HepG2 (cell line): ENCODE measurements around the gene IFNA14. TPM values are rescaled to one million over a fixed set of nuclear protein-coding genes. Genes with fewer than 3 reads are reported as not detected.

Source experiments
- ATAC-seq: fragments of 200-7000 bp; cut with Tn5 transposase; 3 replicates; pipeline ENCODE4 v1.9.1; 2020; ENCODE audit warnings: mild to moderate bottlenecking, moderate library complexity
- BruUV-seq: library from RNA; stranded (reverse); fragments of 400-500 nt; replicated peaks from 2 replicates; lab custom pipeline; 2021; lab: Mats Ljungman, UMichigan
- CTCF ChIA-PET: fragments of 300-600 bp; formaldehyde crosslinking; extraction: SDS; loops from one replicate; lab custom pipeline; 2021; ENCODE audit warnings: low total read pairs, inconsistent platforms, low intra/inter-chr PET ratio; lab: Yijun Ruan, JAX
- POLR2A ChIA-PET: fragments of 350-600 bp; sonication (Branson Sonifier 250); formaldehyde crosslinking; loops from one replicate; lab custom pipeline; 2020; ENCODE audit warnings: antibody characterized with exemption, inconsistent platforms; lab: Yijun Ruan, JAX
- DNase-seq: peaks from one replicate; pipeline ENCODE4 v3.0.0-alpha.2; 2015; ENCODE audit warnings: low spot score
- FAIRE-seq: peaks from 3 replicates; lab custom pipeline; 2011; peaks lifted over from hg19 to GRCh38; lab: Jason Lieb, UNC
- H2AFZ ChIP-seq: one replicate; pipeline ENCODE4 v1.6.1; 2011; ENCODE audit warnings: low read length, inconsistent platforms
- H3K27ac ChIP-seq: fragments of 300-600 bp; 3 replicates; pipeline ENCODE4 v1.8.0; 2011; ENCODE audit warnings: mixed run types, mild to moderate bottlenecking, mixed read lengths, low read length, inconsistent platforms; ENCODE audit not compliant: insufficient read depth; ENCODE audit errors: extremely low read length
- H3K27me3 ChIP-seq, 2 experiments: fragments of 200-600 bp in 1 of 2; 2 replicates in 1 of 2; 3 replicates in 1 of 2; pipeline versions ENCODE4 v1.6.0 to v1.8.0; 2011; ENCODE audit warnings: low read length in 2 of 2, mild to moderate bottlenecking in 2 of 2, moderate library complexity in 2 of 2, inconsistent platforms in 1 of 2; ENCODE audit not compliant: insufficient read depth in 2 of 2, control insufficient read depth in 1 of 2
- H3K36me3 ChIP-seq, 2 experiments: fragments of 200-600 bp in 1 of 2; replicated peaks in 1 of 2; 2 replicates in 1 of 2; 3 replicates in 1 of 2; pipeline versions ENCODE4 v1.5.1 to v1.8.0; 2011; ENCODE audit warnings: low read length in 2 of 2, inconsistent platforms in 1 of 2; ENCODE audit not compliant: insufficient read depth in 2 of 2, control insufficient read depth in 1 of 2
- H3K4me1 ChIP-seq: 2 replicates; pipeline ENCODE4 v1.5.1; 2012; ENCODE audit warnings: low read length, inconsistent platforms; ENCODE audit not compliant: insufficient read depth
- H3K4me2 ChIP-seq: 2 replicates; pipeline ENCODE4 v1.6.0; 2011; ENCODE audit warnings: low read depth, low read length, inconsistent platforms
- H3K4me3 ChIP-seq, 3 experiments: fragments of 200-600 bp in 1 of 3; sonication (generic), shearing (Covaris generic) in 1 of 3; replicated peaks in 1 of 3; 2 replicates each; pipeline ENCODE4 v1.5.1; 2011 to 2016; ENCODE audit warnings: low read length in 3 of 3, inconsistent platforms in 2 of 3, low read depth in 2 of 3, mild to moderate bottlenecking in 2 of 3, control low read depth in 1 of 3, mixed read lengths in 1 of 3; ENCODE audit not compliant: insufficient read depth in 1 of 3
- H3K79me2 ChIP-seq: one replicate; pipeline ENCODE4 v1.6.1; 2011; ENCODE audit warnings: low read length, inconsistent platforms; ENCODE audit not compliant: insufficient read depth
- H3K9ac ChIP-seq: 2 replicates; pipeline ENCODE4 v1.6.0; 2011; ENCODE audit warnings: mild to moderate bottlenecking, low read depth, low read length, inconsistent platforms; ENCODE audit not compliant: insufficient read depth
- H3K9me3 ChIP-seq: 2 replicates; pipeline ENCODE4 v1.5.1; 2012; ENCODE audit warnings: mild to moderate bottlenecking, low read length
- H4K20me1 ChIP-seq: 2 replicates; pipeline ENCODE4 v1.6.0; 2011; ENCODE audit warnings: inconsistent platforms, mild to moderate bottlenecking, low read length, moderate library complexity; ENCODE audit not compliant: insufficient read depth
- CREB1 ChIP-seq, 2 experiments: fragments of 450-650 bp in 1 of 2; IDR thresholded peaks; 2 replicates each; pipeline ENCODE4 v1.6.1; 2016 to 2017; ENCODE audit warnings: control low read depth in 1 of 2, mild to moderate bottlenecking in 1 of 2, missing compliant biosample characterization in 1 of 2, missing genetic modification characterization in 1 of 2
- KDM1A ChIP-seq: IDR thresholded peaks from 2 replicates; pipeline ENCODE4 v1.6.1; 2016; ENCODE audit warnings: missing compliant biosample characterization
- MBD4 ChIP-seq: IDR thresholded peaks from 2 replicates; pipeline ENCODE4 v1.6.1; 2012; ENCODE audit warnings: low read length, inconsistent platforms, borderline replicate concordance
- MED13 ChIP-seq: sonication (generic); formaldehyde crosslinking; IDR thresholded peaks from 2 replicates; pipeline ENCODE4 v1.5.0; 2020; ENCODE audit warnings: missing genetic modification reagents
- ZBTB8A ChIP-seq: sonication (generic); formaldehyde crosslinking; IDR thresholded peaks from 2 replicates; pipeline ENCODE4 v1.4.0; 2020; ENCODE audit warnings: mild to moderate bottlenecking, low read depth, missing genetic modification reagents, borderline replicate concordance
- ZNF282 ChIP-seq: fragments of 450-650 bp; IDR thresholded peaks from 2 replicates; pipeline ENCODE4 v1.6.1; 2018; ENCODE audit not compliant: partially characterized antibody
- WGBS: methylation state at CpG from one replicate; pipeline ENCODE4 v1.1.6; 2017; ENCODE audit warnings: low lambda C conversion rate; 5-methylcytosine and 5-hydroxymethylcytosine counted together
- in situ Hi-C: cut with HindIII; loops from 2 replicates; pipeline ENCODE4 v1.10.0; 2017; ENCODE audit warnings: low pct_unique_long_range_greater_than_20kb; ENCODE audit not compliant: extremely low pct_ligation_motif_present
- intact Hi-C: fragments of 100-400 bp; cut with micrococcal nuclease; formaldehyde crosslinking; loops from one replicate; pipeline ENCODE4 v1.10.0; 2022; ENCODE audit not compliant: unreplicated experiment
- polyA plus RNA-seq, 8 experiments: library from polyadenylated mRNA; depleted of rRNA in 3 of 8; stranded (reverse) in 7 of 8; unstranded in 1 of 8; fragments of >200 nt; fragmentation: Illumina TruSeq in 4 of 8; extraction: Trizol in 4 of 8; gene quantifications; 2 replicates each; pipeline versions ENCODE4 v1.2.1 to v1.2.3, GENCODE V29; 2011 to 2016; ENCODE audit warnings: low read depth in 4 of 8, missing spikeins in 1 of 8, mixed read lengths in 1 of 8; ENCODE audit not compliant: insufficient read depth in 1 of 8
- total RNA-seq, 5 experiments: library from RNA; depleted of rRNA; stranded (reverse); fragments of >200 nt; fragmentation: Illumina TruSeq; extraction: Trizol; gene quantifications; 2 replicates each; pipeline ENCODE4 v1.2.3, GENCODE V29; 2016; ENCODE audit warnings: low read depth in 1 of 5
- TF ChIP-seq, protein P1 (sequence below): sonication (generic); formaldehyde crosslinking; IDR thresholded peaks from 2 replicates; pipeline ENCODE4 v1.8.1; 2023; ENCODE audit warnings: mild to moderate bottlenecking, moderate library complexity, missing genetic modification reagents
- TF ChIP-seq, protein P2 (sequence below): sonication (generic); formaldehyde crosslinking; IDR thresholded peaks from 2 replicates; pipeline ENCODE4 v1.5.0; 2020; ENCODE audit warnings: mild to moderate bottlenecking, missing genetic modification reagents

Gene IFNA14
- total and polyA plus RNA-seq, 2 of the 13 experiments (the other 11 are each of a cell fraction or from before 2014, with no cell fraction given), result not detected

DNA sequence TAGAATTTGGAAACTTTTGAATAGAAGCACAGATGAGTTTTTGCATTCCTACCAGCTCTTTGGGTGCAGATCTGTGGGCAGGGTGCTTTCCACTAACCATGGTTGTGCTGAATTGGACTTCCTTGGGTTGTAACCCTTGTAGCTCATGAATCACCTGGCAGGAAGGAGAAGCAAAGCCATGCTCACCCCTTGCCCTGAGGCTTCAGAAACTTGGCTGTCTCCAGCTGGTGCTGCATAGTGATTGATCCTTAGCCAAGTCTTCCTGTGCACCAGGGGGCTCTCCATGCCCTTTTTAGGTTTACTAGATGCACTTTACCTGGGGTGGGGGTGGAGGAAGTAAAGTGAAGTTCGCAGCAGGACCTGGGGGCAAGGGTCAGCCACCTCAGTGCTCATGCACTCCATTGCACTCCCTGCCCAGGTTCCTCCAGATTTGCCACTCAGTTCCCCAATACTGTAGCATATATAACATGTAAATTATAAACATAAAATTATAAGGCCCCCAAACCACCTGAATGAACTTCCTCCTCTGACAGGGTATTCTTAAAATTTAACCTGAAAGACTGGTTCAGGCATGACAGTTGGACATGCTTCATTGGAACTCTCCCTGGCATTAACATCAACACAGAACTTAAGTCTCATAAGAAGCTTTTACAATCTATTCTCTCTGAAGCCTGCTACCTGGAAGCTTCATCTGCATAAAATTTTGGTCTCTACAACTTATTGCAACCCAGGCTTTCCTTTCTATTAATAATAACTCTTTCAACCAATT lies 25.8 kb upstream of the IFNA14 start:
- DNase-seq (no peak), FAIRE-seq (no peak), ATAC-seq (no peak)
- H3K27ac ChIP-seq, result no peak overlapping the region
- H3K79me2 ChIP-seq, result no peaks in the 10 kb centered on the region
- POLR2A ChIA-PET, result no interaction called here
- no peaks in the 10 kb centered on the region for H3K27me3 ChIP-seq
- WGBS, result 0% methylated on average over 1 of the region's 1 CpG
- no peaks in the 10 kb centered on the region for H3K4me1 ChIP-seq
- H3K36me3 ChIP-seq, result no peaks in the 10 kb centered on the region
- no peak overlapping the region for H3K4me3 ChIP-seq
- no peak for TF ChIP-seq ZNF282
- no peak for TF ChIP-seq KDM1A
- no peak for TF ChIP-seq MED13 (CRISPR knock-in tag)
- BruUV-seq, result no TSS peak
- in situ Hi-C loops, result no loop called here
- CTCF ChIA-PET, result no interaction called here
- no peak overlapping the region for H2AFZ ChIP-seq
- H3K4me2 ChIP-seq, result no peak overlapping the region
- no peaks in the 10 kb centered on the region for H3K9me3 ChIP-seq
- intact Hi-C loops, result no loop called here
- no peak overlapping the region for H3K9ac ChIP-seq
- no peaks in the 10 kb centered on the region for H4K20me1 ChIP-seq

DNA sequence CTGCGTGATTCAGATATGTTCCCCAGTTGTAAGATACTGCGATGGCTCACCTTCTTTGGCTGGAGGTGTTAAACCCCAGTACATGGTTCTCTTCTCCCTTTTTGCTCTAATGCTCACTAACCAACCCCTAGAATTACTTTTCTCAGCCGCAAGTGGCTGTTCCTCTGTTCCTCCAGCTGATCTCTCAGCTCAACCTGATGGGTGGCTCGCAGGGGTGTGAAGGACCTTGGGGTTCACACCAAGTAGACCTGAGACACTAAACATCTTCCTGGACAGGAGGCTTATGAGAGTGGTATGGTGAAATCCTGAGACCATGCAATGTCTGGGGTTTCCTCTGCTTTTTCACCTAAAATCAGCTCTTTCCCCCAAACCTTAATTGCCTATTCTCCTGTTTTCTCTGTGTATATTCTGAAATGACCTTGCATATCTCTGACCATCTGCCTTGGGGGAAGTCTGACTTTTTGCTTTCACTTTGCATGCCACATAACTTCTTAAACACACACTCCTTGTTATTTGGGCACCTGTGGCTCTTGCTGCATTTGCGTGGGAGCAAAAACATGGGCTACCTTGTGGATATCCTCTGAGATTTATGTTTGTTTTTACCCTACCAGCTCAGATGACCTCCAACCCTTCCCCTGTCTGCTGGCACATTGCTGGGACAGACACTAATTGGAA lies 15.9 kb upstream of the IFNA14 start:
- Histone ChIP-seq H3K9ac (no peak overlapping the region), H2AFZ (no peak overlapping the region), H3K36me3 (no peaks in the 10 kb centered on the region), H3K27ac (no peak overlapping the region), H3K27me3 (no peaks in the 10 kb centered on the region), H3K79me2 (no peaks in the 10 kb centered on the region), H3K4me3 (no peak overlapping the region), H3K4me2 (no peak overlapping the region), H4K20me1 (no peaks in the 10 kb centered on the region), H3K9me3 (no peaks in the 10 kb centered on the region), H3K4me1 (peaks cover 8% of the 10 kb centered on the region)
- DNase-seq (no peak), ATAC-seq (no peak), FAIRE-seq (no peak)
- ChIA-PET POLR2A (no interaction called here), CTCF (no interaction called here)
- in situ Hi-C loops (no loop called here), intact Hi-C loops (no loop called here)
- TF ChIP-seq CREB1 (IDR thresholded peaks at IDR 0.05), result no peak
- TF ChIP-seq CREB1 (CRISPR knock-in tag; IDR thresholded peaks at IDR 0.05), result no peak
- TF ChIP-seq, protein P1, sequence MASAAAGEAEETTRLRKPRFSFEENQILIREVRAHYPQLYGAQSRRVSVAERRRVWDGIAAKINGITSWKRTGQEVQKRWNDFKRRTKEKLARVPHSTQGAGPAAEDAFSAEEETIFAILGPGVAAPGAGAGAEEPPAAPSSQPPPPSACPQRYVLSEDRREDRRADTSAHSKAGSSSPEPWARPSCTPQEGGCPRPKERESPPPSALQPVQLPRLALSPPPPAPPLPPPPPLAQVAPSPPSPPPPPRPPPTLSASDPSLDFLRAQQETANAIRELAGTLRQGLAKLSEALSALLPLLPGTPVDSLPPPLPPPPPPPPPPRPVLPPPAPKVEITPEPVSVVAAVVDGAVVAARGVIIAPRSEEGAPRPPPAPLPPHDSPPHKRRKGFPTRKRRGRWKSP (CRISPR knock-in tag), result no peak
- no peak for TF ChIP-seq MBD4
- no peak for TF ChIP-seq ZBTB8A (CRISPR knock-in tag)
- TF ChIP-seq, protein P2, sequence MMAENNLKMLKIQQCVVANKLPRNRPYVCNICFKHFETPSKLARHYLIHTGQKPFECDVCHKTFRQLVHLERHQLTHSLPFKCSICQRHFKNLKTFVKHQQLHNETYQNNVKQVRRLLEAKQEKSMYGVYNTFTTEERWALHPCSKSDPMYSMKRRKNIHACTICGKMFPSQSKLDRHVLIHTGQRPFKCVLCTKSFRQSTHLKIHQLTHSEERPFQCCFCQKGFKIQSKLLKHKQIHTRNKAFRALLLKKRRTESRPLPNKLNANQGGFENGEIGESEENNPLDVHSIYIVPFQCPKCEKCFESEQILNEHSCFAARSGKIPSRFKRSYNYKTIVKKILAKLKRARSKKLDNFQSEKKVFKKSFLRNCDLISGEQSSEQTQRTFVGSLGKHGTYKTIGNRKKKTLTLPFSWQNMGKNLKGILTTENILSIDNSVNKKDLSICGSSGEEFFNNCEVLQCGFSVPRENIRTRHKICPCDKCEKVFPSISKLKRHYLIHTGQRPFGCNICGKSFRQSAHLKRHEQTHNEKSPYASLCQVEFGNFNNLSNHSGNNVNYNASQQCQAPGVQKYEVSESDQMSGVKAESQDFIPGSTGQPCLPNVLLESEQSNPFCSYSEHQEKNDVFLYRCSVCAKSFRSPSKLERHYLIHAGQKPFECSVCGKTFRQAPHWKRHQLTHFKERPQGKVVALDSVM (CRISPR knock-in tag), result no peak
- no TSS peak for BruUV-seq
- WGBS, result 4% methylated on average over 5 of the region's 5 CpGs
